NCI-H2196 treated with DMSO at 0.1 percent for 48 hours (cell line): Measurements from ENCODE around the gene ERCC6.

Experiments used
- DNase-seq: peaks from one replicate; lab custom pipeline; 2025; ENCODE audit not compliant: unreplicated experiment; lab: John Stamatoyannopoulos, UW

ERCC6 gene

GRCh38 chr10:49549640-49550346 lies 10.9 kb upstream of the ERCC6 start:
- no peak for DNase-seq

GRCh38 chr10:49543604-49544003 lies 4.7 kb upstream of the ERCC6 start:
- no peak for DNase-seq

DNA sequence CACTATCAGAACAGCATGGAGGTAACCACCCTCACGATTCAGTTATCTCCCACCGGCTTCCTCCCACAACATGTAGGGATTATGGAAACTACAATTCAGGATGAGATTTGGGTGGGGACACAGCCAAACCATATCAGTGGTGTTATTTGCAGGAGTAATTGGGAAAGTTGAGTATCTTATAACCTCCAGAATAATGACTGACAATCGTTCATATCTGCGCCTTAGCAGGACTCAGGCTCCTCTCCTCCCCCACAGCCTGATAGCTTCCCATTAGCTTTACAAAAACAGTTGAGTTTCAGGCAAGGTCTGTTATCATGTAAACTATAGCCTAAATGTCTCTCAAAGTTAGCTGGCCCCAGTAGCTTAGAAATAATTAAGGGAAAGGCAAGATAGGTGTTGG lies 3.4 kb upstream of the ERCC6 start:
- DNase-seq: no peak

DNA sequence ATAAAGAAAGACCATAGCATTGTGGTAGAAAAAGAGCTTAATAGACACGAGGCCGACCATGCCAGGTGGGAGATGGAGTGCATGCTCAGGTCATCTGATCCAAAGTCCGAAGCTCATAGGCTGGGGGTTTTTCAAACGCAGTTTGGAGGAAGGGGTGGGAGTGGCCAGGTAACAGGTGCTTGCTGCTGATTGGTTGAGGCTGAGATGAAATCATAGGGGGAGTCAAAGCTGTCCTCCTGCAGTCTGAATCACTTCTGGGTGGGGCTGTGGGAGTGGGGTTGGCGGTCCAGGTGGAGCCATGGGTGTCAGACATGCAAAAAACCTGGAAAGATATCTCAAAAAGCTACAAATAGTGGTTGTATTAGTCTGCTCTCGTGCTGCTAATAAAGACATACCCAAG lies 2.8 kb upstream of the ERCC6 start:
- DNase-seq: no peak

DNA sequence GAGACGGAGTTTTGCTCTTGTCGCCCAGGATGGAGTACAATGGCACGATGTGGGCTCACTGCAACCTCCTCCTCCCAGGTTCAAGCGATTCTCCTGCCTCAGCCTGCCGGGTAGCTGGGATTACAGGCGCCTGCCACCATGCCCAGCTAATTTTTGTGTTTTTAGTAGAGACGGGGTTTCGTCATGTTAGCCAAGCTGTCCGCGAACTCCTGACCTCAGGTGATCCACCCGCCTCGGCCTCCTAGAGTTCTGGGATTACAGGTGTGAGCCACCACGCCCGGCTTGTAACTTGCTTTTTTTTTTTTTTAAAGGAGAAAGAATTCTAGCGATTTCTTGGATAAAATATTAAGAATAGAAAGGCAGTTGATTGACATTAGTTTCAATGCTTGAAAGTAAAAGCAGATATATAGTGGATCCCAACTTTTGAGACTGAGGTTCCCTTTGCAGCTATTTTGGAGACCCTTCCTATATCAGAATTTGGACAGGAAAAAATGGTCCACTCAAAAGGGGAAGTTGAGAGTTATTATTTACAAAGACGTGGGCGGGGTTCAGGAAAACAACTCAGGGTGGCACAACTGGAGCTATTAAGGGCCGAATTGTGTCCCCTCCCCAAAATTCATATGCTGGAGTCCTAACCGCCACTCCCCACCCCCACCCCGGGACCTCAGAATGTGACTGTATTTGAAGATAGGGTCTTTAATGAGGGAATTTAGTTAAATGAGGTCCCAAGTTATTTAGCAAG lies 1.3 kb upstream of the ERCC6 start:
- no peak for DNase-seq

- DNase-seq: no peak
These were observed 482 bp upstream of the ERCC6 start for GRCh38 chr10:49539320-49539885.

- DNase-seq: no peak
These were observed 4.1 kb downstream of the ERCC6 start for GRCh38 chr10:49534670-49535381.

DNA sequence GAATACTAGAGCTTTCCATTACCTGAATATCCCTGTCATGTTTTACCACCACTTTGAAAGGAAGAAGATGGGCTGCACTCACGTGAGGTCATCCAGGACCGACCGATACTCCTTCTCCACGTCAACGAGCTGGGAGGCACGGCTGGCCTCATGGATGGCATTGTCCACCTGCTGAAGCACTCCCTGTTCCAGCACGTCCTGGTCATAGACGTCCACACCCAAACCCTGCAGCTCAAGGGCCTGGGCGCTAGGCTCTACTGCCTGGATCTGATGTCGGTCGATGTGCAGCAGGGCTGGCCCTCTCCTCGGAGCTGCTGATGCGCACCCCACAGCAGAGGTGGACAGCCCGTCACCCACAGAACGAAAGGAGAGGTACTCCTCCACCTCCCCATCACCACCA lies 6.5 kb downstream of the ERCC6 start:
- DNase-seq: no peak

GRCh38 chr10:49528977-49529506 lies 9.9 kb downstream of the ERCC6 start:
- no peak for DNase-seq

GRCh38 chr10:49527850-49528249 lies 11.1 kb downstream of the ERCC6 start:
- no peak for DNase-seq

- no peak for DNase-seq
These were observed 11.9 kb downstream of the ERCC6 start for GRCh38 chr10:49527061-49527460.

GRCh38 chr10:49526619-49527018 lies 12.3 kb downstream of the ERCC6 start:
- DNase-seq: no peak

DNA sequence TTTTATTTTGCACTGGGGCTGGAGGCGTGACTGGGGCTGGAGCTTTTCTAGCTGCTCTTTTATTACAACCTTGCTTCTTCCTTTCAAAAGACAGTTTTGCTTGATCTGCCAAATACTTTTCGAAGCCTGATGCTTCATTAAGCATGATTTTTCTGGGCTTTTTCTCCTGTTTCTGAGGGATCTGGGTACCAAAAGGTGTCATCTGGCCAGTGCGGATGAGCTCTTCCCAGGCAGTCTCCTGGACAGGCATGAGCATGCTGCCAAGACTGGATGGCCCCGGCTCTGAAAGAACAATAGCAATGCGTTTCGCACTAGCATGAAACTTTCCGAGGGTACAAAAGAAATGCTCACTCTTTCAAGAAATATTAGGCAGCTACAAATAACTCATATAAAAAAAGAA lies 14.4 kb downstream of the ERCC6 start:
- no peak for DNase-seq

DNA sequence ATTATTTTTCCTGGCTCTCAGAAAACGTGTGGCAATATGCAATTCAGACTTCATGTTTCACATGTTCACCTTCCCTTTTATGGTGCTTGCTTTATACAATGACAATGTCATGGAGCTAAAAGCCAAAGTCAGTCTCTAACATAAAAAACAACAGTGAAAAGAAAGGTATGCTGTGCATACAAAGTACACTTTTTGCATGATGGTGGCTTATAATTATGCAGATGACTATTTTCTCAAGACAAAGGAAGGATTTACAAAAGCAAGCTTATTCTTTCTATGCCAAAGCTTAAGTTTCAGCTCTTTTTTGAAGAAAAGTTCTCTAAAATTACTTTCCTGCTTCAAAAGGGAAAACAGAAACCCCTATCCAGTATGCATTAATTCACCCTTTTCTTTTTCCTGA lies 15.6 kb downstream of the ERCC6 start:
- DNase-seq: no peak

GRCh38 chr10:49521062-49521461 lies 17.9 kb downstream of the ERCC6 start:
- DNase-seq: no peak

- no peak for DNase-seq
These were observed 18.7 kb downstream of the ERCC6 start for GRCh38 chr10:49520122-49520775.

DNA sequence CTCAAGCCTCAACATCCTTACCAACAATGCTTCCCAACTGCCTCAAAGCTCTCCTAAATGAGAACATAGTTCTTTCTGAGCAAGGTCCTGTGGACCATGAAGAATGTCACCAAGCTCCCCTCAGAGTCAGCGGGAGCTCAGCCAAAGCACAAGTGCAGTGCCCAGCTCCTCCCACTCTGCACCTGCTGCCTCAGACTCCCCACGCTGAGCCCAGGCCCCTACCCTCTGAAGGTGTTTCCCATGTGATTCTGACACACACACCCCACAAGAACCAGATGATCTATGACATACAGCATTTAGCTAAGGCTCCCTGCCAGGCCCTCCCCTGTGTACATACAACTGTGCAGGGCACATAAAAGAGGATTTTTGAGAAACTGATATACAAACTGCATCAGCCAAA lies 19.2 kb downstream of the ERCC6 start:
- no peak for DNase-seq

DNA sequence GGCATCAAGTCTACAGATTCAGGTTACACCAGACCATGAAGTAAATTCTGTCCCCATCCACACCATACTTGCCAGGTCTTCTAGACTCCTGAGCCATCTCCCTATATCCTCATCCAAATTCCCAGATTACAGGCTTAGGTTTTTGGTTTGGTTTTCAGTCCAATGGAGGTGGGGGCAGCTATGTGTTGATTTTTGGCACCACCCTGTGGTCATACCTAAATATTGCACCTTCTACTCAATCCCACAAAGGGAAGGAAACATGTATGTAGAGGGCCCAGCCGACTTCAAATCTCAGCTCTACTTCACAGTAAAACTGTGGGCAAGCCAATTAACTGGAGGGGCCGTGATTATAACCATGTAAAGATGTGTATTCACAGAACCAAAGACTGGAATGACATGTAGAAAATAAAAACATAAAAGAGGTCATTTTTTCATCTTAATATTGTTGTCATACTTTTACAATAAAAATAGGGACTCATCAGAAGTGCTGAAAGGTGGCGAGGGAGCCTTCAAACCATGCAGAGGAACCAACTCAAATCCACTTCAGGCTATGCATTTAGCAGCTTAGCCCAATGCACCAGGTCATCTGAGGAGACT lies 19.8 kb downstream of the ERCC6 start:
- no peak for DNase-seq

GRCh38 chr10:49518566-49518965 lies 20.4 kb downstream of the ERCC6 start:
- no peak for DNase-seq

GRCh38 chr10:49516216-49516970 lies 22.5 kb downstream of the ERCC6 start:
- no peak for DNase-seq
